ENCODE data around the gene CLN5. TPM values are rescaled to one million over a fixed set of nuclear protein-coding genes. Genes with fewer than 3 reads are reported as not detected.

Gene CLN5
- polyA plus RNA-seq, 1 donor (not counting 4 experiments of a cell fraction or from before 2014, with no cell fraction given): 32.4 TPM

DNA sequence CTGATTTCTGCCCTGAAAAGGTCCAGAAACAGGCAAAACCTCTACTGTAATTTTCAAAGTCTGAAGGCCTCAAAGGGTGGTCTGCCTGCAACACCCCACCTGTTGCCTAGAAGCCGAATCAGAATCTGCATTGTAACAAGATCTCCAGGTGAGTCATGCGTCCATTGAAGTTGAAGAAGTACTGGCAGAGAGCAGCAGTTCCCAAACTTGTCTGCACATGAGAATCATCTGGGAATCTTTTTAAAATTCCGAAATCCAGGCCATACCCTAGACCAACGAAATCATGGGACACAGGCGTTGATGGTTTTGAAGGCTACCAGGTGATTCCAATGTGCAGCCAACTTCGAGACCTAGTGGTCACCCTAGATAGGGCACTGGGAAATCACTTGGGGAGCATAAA is 16.0 kb upstream of the CLN5 start:
- Histone ChIP-seq H3K4me2 (ENCODE audit: control insufficient read depth, extremely low read depth, insufficient read depth, low read depth, low read length) (peak overlapping the region; percentile 90), H3K79me2 (ENCODE audit: control insufficient read depth, insufficient read depth, low read length) (no peaks in the 10 kb centered on the region), H2AFZ (ENCODE audit: control insufficient read depth, low read length) (no peak overlapping the region), H4K20me1 (ENCODE audit: control insufficient read depth, extremely low read depth, insufficient read depth, low read length) (no peaks in the 10 kb centered on the region), H3K9me1 (ENCODE audit: control insufficient read depth, extremely low read depth, insufficient read depth, low read length) (no peaks in the 10 kb centered on the region), H3K9ac (ENCODE audit: control insufficient read depth, extremely low read depth, insufficient read depth, low read length) (peak overlapping the region; percentile 14), H3K4me1 (ENCODE audit: control insufficient read depth, extremely low read depth, insufficient read depth, low read length) (peaks cover 12% of the 10 kb centered on the region), H3K4me3 (ENCODE audit: control insufficient read depth in 2 of 3, extremely low read depth in 1 of 3, insufficient read depth in 2 of 3, low read depth in 1 of 3, low read length in 3 of 3) (peak overlapping the region in 2 of 3 experiments; percentile 6 to 34), H3K36me3 (ENCODE audit: control insufficient read depth in 2 of 2, extremely low read depth in 1 of 2, insufficient read depth in 2 of 2, low read length in 2 of 2) (no peaks in the 10 kb centered on the region), H3K27ac (ENCODE audit: control insufficient read depth, insufficient read depth, low read length) (peak overlapping the region; percentile 57), H3K27me3 (ENCODE audit: control insufficient read depth, extremely low read depth, insufficient read depth, low read length) (peaks cover 12% of the 10 kb centered on the region), H3K9me3 (ENCODE audit: control insufficient read depth, low read depth, low read length) (no peaks in the 10 kb centered on the region)
- FAIRE-seq: peak; percentile 93
- dilution Hi-C loops (cut with MboI; ENCODE audit: extremely low pct_ligation_motif_present, low sequenced_read_pairs): no loop called here
- TF ChIP-seq CTCF (optimal IDR thresholded peaks at IDR 0.05 in 1 of 3, IDR thresholded peaks at IDR 0.05 in 1 of 3, conservative IDR thresholded peaks at IDR 0.05 in 1 of 3; ENCODE audit: extremely low read depth in 1 of 3, insufficient read depth in 2 of 3, low read length in 3 of 3): no peak
- TF ChIP-seq EZH2 (IDR thresholded peaks at IDR 0.05; ENCODE audit: low read length): no peak
- no peak for DNase-seq (ENCODE audit: low read depth, low spot score)

- Histone ChIP-seq H3K9me1 (ENCODE audit: control insufficient read depth, extremely low read depth, insufficient read depth, low read length) (no peaks in the 10 kb centered on the region), H3K79me2 (ENCODE audit: control insufficient read depth, insufficient read depth, low read length) (no peaks in the 10 kb centered on the region), H4K20me1 (ENCODE audit: control insufficient read depth, extremely low read depth, insufficient read depth, low read length) (no peaks in the 10 kb centered on the region), H3K4me2 (ENCODE audit: control insufficient read depth, extremely low read depth, insufficient read depth, low read depth, low read length) (peak overlapping the region; percentile 90), H3K27ac (ENCODE audit: control insufficient read depth, insufficient read depth, low read length) (peak overlapping the region; percentile 57), H3K27me3 (ENCODE audit: control insufficient read depth, extremely low read depth, insufficient read depth, low read length) (peaks cover 12% of the 10 kb centered on the region), H2AFZ (ENCODE audit: control insufficient read depth, low read length) (peak overlapping the region; percentile 57), H3K4me1 (ENCODE audit: control insufficient read depth, extremely low read depth, insufficient read depth, low read length) (peaks cover 12% of the 10 kb centered on the region), H3K36me3 (ENCODE audit: control insufficient read depth in 2 of 2, extremely low read depth in 1 of 2, insufficient read depth in 2 of 2, low read length in 2 of 2) (no peaks in the 10 kb centered on the region), H3K4me3 (ENCODE audit: control insufficient read depth in 2 of 3, extremely low read depth in 1 of 3, insufficient read depth in 2 of 3, low read depth in 1 of 3, low read length in 3 of 3) (peak overlapping the region in 1 of 3 experiments; percentile 6), H3K9me3 (ENCODE audit: control insufficient read depth, low read depth, low read length) (no peaks in the 10 kb centered on the region), H3K9ac (ENCODE audit: control insufficient read depth, extremely low read depth, insufficient read depth, low read length) (peak overlapping the region; percentile 14)
- TF ChIP-seq CTCF (optimal IDR thresholded peaks at IDR 0.05 in 1 of 3, IDR thresholded peaks at IDR 0.05 in 1 of 3, conservative IDR thresholded peaks at IDR 0.05 in 1 of 3; ENCODE audit: extremely low read depth in 1 of 3, insufficient read depth in 2 of 3, low read length in 3 of 3) (no peak), EZH2 (IDR thresholded peaks at IDR 0.05; ENCODE audit: low read length) (no peak)
- no peak for DNase-seq (ENCODE audit: low read depth, low spot score)
- peak; percentile 91 for FAIRE-seq
- dilution Hi-C loops (cut with MboI; ENCODE audit: extremely low pct_ligation_motif_present, low sequenced_read_pairs): no loop called here
Measured at GRCh38 chr13:76976490-76976889, 15.4 kb upstream of the CLN5 start.

Measured in keratinocyte (primary cell).